H1 (cell line): ENCODE data around the gene PTGES3L. TPM values are rescaled to one million over a fixed set of nuclear protein-coding genes. Genes with fewer than 3 reads are reported as not detected.

ENCODE experiments used
- CHD1 ChIP-seq: IDR thresholded peaks from 2 replicates; pipeline ENCODE4 v1.6.1; 2012; ENCODE audit warnings: low read depth, low read length, improper control_type of control experiment
- MAFK ChIP-seq: IDR thresholded peaks from 2 replicates; pipeline ENCODE4 v1.6.1; 2012; ENCODE audit warnings: low read depth, mild to moderate bottlenecking, improper control_type of control experiment, low read length
- RBBP5 ChIP-seq: IDR thresholded peaks from 2 replicates; pipeline ENCODE4 v1.7.1; 2012; ENCODE audit warnings: low read depth, mild to moderate bottlenecking, inconsistent platforms, low read length, moderate library complexity, borderline replicate concordance
- SIX5 ChIP-seq: IDR thresholded peaks from 2 replicates; pipeline ENCODE4 v1.6.1; 2011; ENCODE audit warnings: mild to moderate bottlenecking, low read depth, low read length
- polyA plus RNA-seq, 7 experiments: library from polyadenylated mRNA; depleted of rRNA in 3 of 7; stranded (reverse) in 5 of 7; unstranded in 2 of 7; fragments of >200 nt in 5 of 7; fragments of 200-250 nt in 2 of 7; gene quantifications; 1 replicate in 5 of 7; 2 replicates in 1 of 7; 4 replicates in 1 of 7; pipeline versions ENCODE4 v1.2.1 to v1.2.3, GENCODE V29; 2011 to 2013; ENCODE audit warnings: missing spikeins in 2 of 7, mixed read lengths in 2 of 7
- total RNA-seq: library from RNA; stranded (reverse); fragmentation: NEBNext Ultra II Directional; extraction: Animal tissue kit (Norgen Biotek cat#: 25700); gene quantifications from 2 replicates; pipeline ENCODE4 v1.2.1, GENCODE V29; 2021

Gene PTGES3L
- total and polyA plus RNA-seq, 2 of the 8 experiments (the other 6 are each of a cell fraction or from before 2014, with no cell fraction given): 3.0 to 3.6 TPM

GRCh38 chr17:43013296-43013695 lies 33.4 kb upstream of the PTGES3L start (continued):
- TF ChIP-seq RBBP5: no peak
- TF ChIP-seq SIX5: no peak
- TF ChIP-seq MAFK: no peak
- TF ChIP-seq CHD1: no peak
